IMR-90 (cell line): ENCODE data around the gene DNAJC27. TPM values are rescaled to one million over a fixed set of nuclear protein-coding genes. Genes with fewer than 3 reads are reported as not detected.

Experiments used
- ATAC-seq: fragments of 200-7000 bp; cut with Tn5 transposase; 2 replicates; pipeline ENCODE4 v1.9.1; 2020; ENCODE audit warnings: low read depth, mild to moderate bottlenecking, moderate library complexity
- BruUV-seq: library from RNA; stranded (reverse); fragments of 400-500 nt; replicated peaks from 2 replicates; lab custom pipeline; 2021; lab: Mats Ljungman, UMichigan
- CTCF ChIA-PET: fragments of 300-600 bp; formaldehyde crosslinking; extraction: SDS; loops from one replicate; lab custom pipeline; 2021; ENCODE audit warnings: antibody characterized with exemption; lab: Yijun Ruan, JAX
- POLR2A ChIA-PET: fragments of 300-600 bp; sonication (Branson Sonifier 250); formaldehyde crosslinking; loops from one replicate; lab custom pipeline; 2022; ENCODE audit warnings: antibody characterized with exemption; ENCODE audit not compliant: unreplicated experiment; lab: Charles Lee
- DNase-seq: peaks from one replicate; pipeline ENCODE4 v3.0.0; 2013
- H2AFZ ChIP-seq: replicated peaks from 2 replicates; pipeline ENCODE3; 2013; ENCODE audit warnings: low read length, mild to moderate bottlenecking; ENCODE audit not compliant: poor library complexity
- H2AK5ac ChIP-seq: 2 replicates; pipeline ENCODE4 v1.6.1; 2013; ENCODE audit warnings: low read depth, low read length, inconsistent platforms
- H2AK9ac ChIP-seq: replicated peaks from 2 replicates; pipeline ENCODE3; 2013; ENCODE audit warnings: mild to moderate bottlenecking, low read depth, low read length, moderate library complexity; ENCODE audit not compliant: poor library complexity
- H2BK120ac ChIP-seq: 2 replicates; pipeline ENCODE4 v1.6.1; 2013; ENCODE audit warnings: low read depth, low read length, inconsistent platforms
- H2BK15ac ChIP-seq: 3 replicates; pipeline ENCODE4 v1.6.1; 2013; ENCODE audit warnings: low read depth, low read length, inconsistent platforms
- H2BK20ac ChIP-seq: 2 replicates; pipeline ENCODE4 v1.6.1; 2013; ENCODE audit warnings: low read depth, mild to moderate bottlenecking, inconsistent platforms, low read length, moderate library complexity
- H2BK5ac ChIP-seq: 2 replicates; pipeline ENCODE4 v1.6.1; 2013; ENCODE audit warnings: mild to moderate bottlenecking, low read depth, low read length, inconsistent platforms; ENCODE audit not compliant: poor library complexity, severe bottlenecking
- H3K14ac ChIP-seq: replicated peaks from 2 replicates; pipeline ENCODE4 v1.6.1; 2013; ENCODE audit warnings: low read depth, low read length, inconsistent platforms
- H3K18ac ChIP-seq: 2 replicates; pipeline ENCODE4 v1.6.1; 2013; ENCODE audit warnings: low read depth, low read length, control low read depth
- H3K23ac ChIP-seq: 2 replicates; pipeline ENCODE4 v1.6.1; 2013; ENCODE audit warnings: low read depth, low read length, inconsistent platforms
- H3K27ac ChIP-seq: 2 replicates; pipeline ENCODE4 v1.5.1; 2013; ENCODE audit warnings: mild to moderate bottlenecking, control low read depth, low read length; ENCODE audit not compliant: insufficient read depth
- H3K27me3 ChIP-seq: 2 replicates; pipeline ENCODE4 v1.6.1; 2013; ENCODE audit warnings: low read length; ENCODE audit not compliant: control insufficient read depth, insufficient read depth
- H3K36me3 ChIP-seq: 2 replicates; pipeline ENCODE4 v1.6.1; 2013; ENCODE audit warnings: low read length, mixed read lengths; ENCODE audit not compliant: control insufficient read depth, insufficient read depth
- H3K4ac ChIP-seq: 2 replicates; pipeline ENCODE4 v1.6.1; 2013; ENCODE audit warnings: low read depth, low read length, inconsistent platforms
- H3K4me1 ChIP-seq: 2 replicates; pipeline ENCODE4 v1.6.1; 2013; ENCODE audit warnings: low read length, mixed read lengths; ENCODE audit not compliant: control insufficient read depth, insufficient read depth
- H3K4me2 ChIP-seq: 2 replicates; pipeline ENCODE4 v1.6.1; 2013; ENCODE audit warnings: low read depth, mild to moderate bottlenecking, control low read depth, low read length, moderate library complexity
- H3K4me3 ChIP-seq: 2 replicates; pipeline ENCODE4 v1.5.1; 2013; ENCODE audit warnings: low read depth, mild to moderate bottlenecking, control low read depth, low read length, moderate library complexity; ENCODE audit not compliant: insufficient read depth
- H3K56ac ChIP-seq: 2 replicates; pipeline ENCODE4 v1.6.1; 2013; ENCODE audit warnings: low read length, inconsistent platforms; ENCODE audit not compliant: insufficient read depth; ENCODE audit errors: extremely low read depth
- H3K79me1 ChIP-seq, 2 experiments: 2 replicates each; pipeline ENCODE4 v1.6.1; 2013; ENCODE audit warnings: low read length in 2 of 2, inconsistent platforms in 1 of 2, low read depth in 1 of 2
- H3K9ac ChIP-seq: 2 replicates; pipeline ENCODE4 v1.6.1; 2013; ENCODE audit warnings: low read depth, low read length, control low read depth
- H3K9me1 ChIP-seq: 2 replicates; pipeline ENCODE4 v1.6.1; 2013; ENCODE audit warnings: low read length, inconsistent platforms; ENCODE audit not compliant: insufficient read depth
- H3K9me3 ChIP-seq: 2 replicates; pipeline ENCODE4 v1.6.1; 2013; ENCODE audit warnings: low read length; ENCODE audit not compliant: control insufficient read depth, insufficient read depth
- H4K20me1 ChIP-seq: 2 replicates; pipeline ENCODE4 v1.6.1; 2013; ENCODE audit warnings: low read length, inconsistent platforms; ENCODE audit not compliant: insufficient read depth
- H4K5ac ChIP-seq: 2 replicates; pipeline ENCODE4 v1.6.1; 2013; ENCODE audit warnings: mild to moderate bottlenecking, low read depth, low read length, control low read depth
- H4K8ac ChIP-seq, 2 experiments: 2 replicates each; pipeline ENCODE4 v1.6.1; 2013; ENCODE audit warnings: low read depth in 2 of 2, low read length in 2 of 2, control low read depth in 1 of 2, inconsistent platforms in 1 of 2
- H4K91ac ChIP-seq: 2 replicates; pipeline ENCODE4 v1.6.1; 2013; ENCODE audit warnings: low read depth, low read length, inconsistent platforms; ENCODE audit not compliant: insufficient read depth
- BHLHE40 ChIP-seq: fragments of 150-350 bp; IDR thresholded peaks from 2 replicates; pipeline ENCODE4 v1.6.1; 2016; ENCODE audit warnings: mild to moderate bottlenecking, low read depth, low read length
- CEBPB ChIP-seq: IDR thresholded peaks from 2 replicates; pipeline ENCODE4 v1.6.1; 2012; ENCODE audit warnings: low read depth, low read length, improper control_type of control experiment
- FOS ChIP-seq: fragments of 150-350 bp; IDR thresholded peaks from 2 replicates; pipeline ENCODE4 v1.6.1; 2016; ENCODE audit warnings: low read depth, low read length
- RAD21 ChIP-seq: IDR thresholded peaks from 2 replicates; pipeline ENCODE4 v1.6.1; 2012; ENCODE audit warnings: low read length, improper control_type of control experiment
- WGBS, 2 experiments: methylation state at CpG; one replicate each; pipeline versions ENCODE4 v1.1.5 to v1.1.7; 2013; ENCODE audit warnings: missing lambda C conversion rate in 2 of 2; ENCODE audit not compliant: insufficient read length in 1 of 2; ENCODE audit errors: extremely low coverage in 2 of 2; 5-methylcytosine and 5-hydroxymethylcytosine counted together
- dilution Hi-C: fragments of 300-500 bp; cut with HindIII; formaldehyde crosslinking; loops from one replicate; pipeline ENCODE4 v1.14.3; 2018; ENCODE audit warnings: low sequenced_read_pairs; ENCODE audit not compliant: unreplicated experiment
- in situ Hi-C: fragments of 300-500 bp; cut with MboI; formaldehyde crosslinking; loops from 3 replicates; pipeline ENCODE4 v1.14.3; 2019; ENCODE audit warnings: low sequenced_read_pairs, inconsistent platforms, mixed read lengths
- intact Hi-C: fragments of 100-400 bp; cut with micrococcal nuclease; formaldehyde crosslinking; loops from 2 replicates; pipeline ENCODE4 v1.10.0; 2022
- polyA plus RNA-seq, 3 experiments: library from polyadenylated mRNA; depleted of rRNA; stranded (reverse); fragments of >200 nt; gene quantifications; 2 replicates each; pipeline ENCODE4 v1.2.3, GENCODE V29; 2012; ENCODE audit warnings: low replicate concordance in 1 of 3
- total RNA-seq: library from RNA; depleted of rRNA; stranded (reverse); fragments of >200 nt; gene quantifications from 2 replicates; pipeline ENCODE4 v1.2.3, GENCODE V29; 2012
- TF ChIP-seq, protein P1 (sequence below): conservative IDR thresholded peaks from 2 replicates; pipeline ENCODE4 v1.5.1; 2012; ENCODE audit warnings: mild to moderate bottlenecking, low read depth, low read length, improper control_type of control experiment

DNAJC27 gene
- total and polyA plus RNA-seq, 2 of the 4 experiments (the other 2 are of a cell fraction), result 1.6 to 2.0 TPM

DNA sequence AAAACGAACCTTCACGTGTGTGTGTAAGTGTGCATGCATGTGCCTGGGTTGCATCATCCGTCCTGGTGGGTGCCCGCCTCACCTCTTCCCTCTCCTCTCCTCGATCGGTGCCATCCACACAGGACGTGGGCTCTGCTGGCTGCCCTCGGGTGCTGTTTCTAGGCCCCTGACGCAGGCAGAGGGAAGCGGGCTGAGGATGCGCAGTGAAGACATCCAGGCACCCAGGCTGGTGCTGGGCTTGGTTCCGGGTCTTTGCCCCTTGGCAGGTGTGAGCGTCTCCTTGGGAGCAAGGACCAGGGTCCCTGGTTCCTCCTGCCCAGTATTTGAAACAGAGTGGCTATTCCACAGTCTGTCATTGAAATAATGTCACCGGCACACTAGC lies 45.5 kb downstream of the DNAJC27 start:
- no TSS peak for BruUV-seq
- H2BK120ac ChIP-seq, result no peak overlapping the region
- no peak overlapping the region for H3K4me3 ChIP-seq
- TF ChIP-seq CEBPB (no peak), RAD21 (no peak), FOS (no peak), BHLHE40 (no peak)
- TF ChIP-seq, protein P1, sequence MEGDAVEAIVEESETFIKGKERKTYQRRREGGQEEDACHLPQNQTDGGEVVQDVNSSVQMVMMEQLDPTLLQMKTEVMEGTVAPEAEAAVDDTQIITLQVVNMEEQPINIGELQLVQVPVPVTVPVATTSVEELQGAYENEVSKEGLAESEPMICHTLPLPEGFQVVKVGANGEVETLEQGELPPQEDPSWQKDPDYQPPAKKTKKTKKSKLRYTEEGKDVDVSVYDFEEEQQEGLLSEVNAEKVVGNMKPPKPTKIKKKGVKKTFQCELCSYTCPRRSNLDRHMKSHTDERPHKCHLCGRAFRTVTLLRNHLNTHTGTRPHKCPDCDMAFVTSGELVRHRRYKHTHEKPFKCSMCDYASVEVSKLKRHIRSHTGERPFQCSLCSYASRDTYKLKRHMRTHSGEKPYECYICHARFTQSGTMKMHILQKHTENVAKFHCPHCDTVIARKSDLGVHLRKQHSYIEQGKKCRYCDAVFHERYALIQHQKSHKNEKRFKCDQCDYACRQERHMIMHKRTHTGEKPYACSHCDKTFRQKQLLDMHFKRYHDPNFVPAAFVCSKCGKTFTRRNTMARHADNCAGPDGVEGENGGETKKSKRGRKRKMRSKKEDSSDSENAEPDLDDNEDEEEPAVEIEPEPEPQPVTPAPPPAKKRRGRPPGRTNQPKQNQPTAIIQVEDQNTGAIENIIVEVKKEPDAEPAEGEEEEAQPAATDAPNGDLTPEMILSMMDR, result no peak
- no peak overlapping the region for H3K9ac ChIP-seq
- ChIA-PET CTCF (no interaction called here), POLR2A (no interaction called here)
- no peak overlapping the region for H3K56ac ChIP-seq
- no peak for DNase-seq
- peaks cover 13% of the 10 kb centered on the region for H3K9me1 ChIP-seq
- no peaks in the 10 kb centered on the region for H4K20me1 ChIP-seq
- H3K36me3 ChIP-seq, result no peaks in the 10 kb centered on the region
- no peak overlapping the region for H3K23ac ChIP-seq
- intact Hi-C loops (no loop called here), in situ Hi-C loops (no loop called here), dilution Hi-C loops (no loop called here)
- no peak overlapping the region for H4K8ac ChIP-seq
- H3K4ac ChIP-seq, result no peak overlapping the region
- H2BK5ac ChIP-seq, result no peak overlapping the region
- H3K27me3 ChIP-seq, result no peaks in the 10 kb centered on the region
- peaks cover 3% of the 10 kb centered on the region for H3K4me1 ChIP-seq
- H2AK9ac ChIP-seq, result no peak overlapping the region
- ATAC-seq, result no peak
- no peak overlapping the region for H3K27ac ChIP-seq
- no peak overlapping the region for H3K14ac ChIP-seq
- WGBS, 2 experiments, result 100% methylated on average over 6 of the region's 14 CpGs; no CpG with 5 or more reads in 1 of the 2 experiments
- H3K4me2 ChIP-seq, result no peak overlapping the region
- H2BK15ac ChIP-seq, result no peak overlapping the region
- no peak overlapping the region for H2BK20ac ChIP-seq
- no peaks in the 10 kb centered on the region for H3K79me1 ChIP-seq
- H2AK5ac ChIP-seq, result peak overlapping the region; percentile 36; the same call in 1 of the 2 replicates
- H3K9me3 ChIP-seq, result no peaks in the 10 kb centered on the region
- no peak overlapping the region for H4K91ac ChIP-seq
- no peak overlapping the region for H4K5ac ChIP-seq
- peak overlapping the region; percentile 87 for H2AFZ ChIP-seq
- no peak overlapping the region for H3K18ac ChIP-seq
